ENCODE results near the gene PRAF2. TPM values are rescaled to one million over a fixed set of nuclear protein-coding genes. Genes with fewer than 3 reads are reported as not detected.

Gene PRAF2
- polyA plus RNA-seq (ENCODE audit: insufficient read length in 4 of 4), result 10 to 100 TPM; 31.6 to 46.2 (median 41.1) TPM

GRCh38 chrX:49073601-49074575 is at the start of gene PRAF2:
PRAF2 (minus strand) TSS chrX:49074002; CDS start chrX:49073987, 15 bp downstream.
- DNase-seq (ENCODE audit: low read depth in 4 of 4, low spot score in 2 of 4), result peak in 3 of 4 donors; percentile 52 to 84 (median 77)

GRCh38 chrX:49122499-49122898 is 48.7 kb upstream of the PRAF2 start:
- DNase-seq (ENCODE audit: low read depth in 4 of 4, low spot score in 2 of 4), result no peak

- no peak for DNase-seq (ENCODE audit: low read depth in 4 of 4, low spot score in 2 of 4)
Observed at GRCh38 chrX:49120091-49120490, 46.3 kb upstream of the PRAF2 start.

- no peak for DNase-seq (ENCODE audit: low read depth in 4 of 4, low spot score in 2 of 4)
Observed at GRCh38 chrX:49117581-49117980, 43.8 kb upstream of the PRAF2 start.

GRCh38 chrX:49116716-49117115 is 42.9 kb upstream of the PRAF2 start:
- no peak for DNase-seq (ENCODE audit: low read depth in 4 of 4, low spot score in 2 of 4)

GRCh38 chrX:49116076-49116475 is 42.3 kb upstream of the PRAF2 start:
- DNase-seq (ENCODE audit: low read depth in 4 of 4, low spot score in 2 of 4), result no peak

- no peak for DNase-seq (ENCODE audit: low read depth in 4 of 4, low spot score in 2 of 4)
Observed at GRCh38 chrX:49111791-49112190, 38.0 kb upstream of the PRAF2 start.

- no peak for DNase-seq (ENCODE audit: low read depth in 4 of 4, low spot score in 2 of 4)
Observed at GRCh38 chrX:49110417-49110816, 36.6 kb upstream of the PRAF2 start.

- no peak for DNase-seq (ENCODE audit: low read depth in 4 of 4, low spot score in 2 of 4)
Observed at GRCh38 chrX:49108641-49109040, 34.8 kb upstream of the PRAF2 start.

GRCh38 chrX:49106930-49107329 is 33.1 kb upstream of the PRAF2 start:
- no peak for DNase-seq (ENCODE audit: low read depth in 4 of 4, low spot score in 2 of 4)

GRCh38 chrX:49106296-49106695 is 32.5 kb upstream of the PRAF2 start:
- no peak for DNase-seq (ENCODE audit: low read depth in 4 of 4, low spot score in 2 of 4)

GRCh38 chrX:49103637-49104036 is 29.8 kb upstream of the PRAF2 start:
- no peak for DNase-seq (ENCODE audit: low read depth in 4 of 4, low spot score in 2 of 4)

GRCh38 chrX:49102190-49102589 is 28.4 kb upstream of the PRAF2 start:
- no peak for DNase-seq (ENCODE audit: low read depth in 4 of 4, low spot score in 2 of 4)

GRCh38 chrX:49101629-49101984 is 27.8 kb upstream of the PRAF2 start:
- DNase-seq (ENCODE audit: low read depth in 4 of 4, low spot score in 2 of 4), result no peak

- DNase-seq (ENCODE audit: low read depth in 4 of 4, low spot score in 2 of 4), result peak in 3 of 4 donors; percentile 62 to 86 (median 73)
Observed at GRCh38 chrX:49100704-49101628, 27.2 kb upstream of the PRAF2 start.

- DNase-seq (ENCODE audit: low read depth in 4 of 4, low spot score in 2 of 4), result no peak
Observed at GRCh38 chrX:49096419-49096818, 22.6 kb upstream of the PRAF2 start.

GRCh38 chrX:49089553-49089952 is 15.8 kb upstream of the PRAF2 start:
- no peak for DNase-seq (ENCODE audit: low read depth in 4 of 4, low spot score in 2 of 4)

- DNase-seq (ENCODE audit: low read depth in 4 of 4, low spot score in 2 of 4), result no peak
Observed at GRCh38 chrX:49082271-49082871, 8.6 kb upstream of the PRAF2 start.

- DNase-seq (ENCODE audit: low read depth in 4 of 4, low spot score in 2 of 4), result peak in 1 of 4 donors; percentile 45
Observed at GRCh38 chrX:49079489-49080428, 6.0 kb upstream of the PRAF2 start, which contains the start of gene WDR45. WDR45 (minus strand) TSS chrX:49079887; CDS start chrX:49078095, 1,792 bp downstream.
